Measurements from ENCODE around the gene BCAT1.

DNA sequence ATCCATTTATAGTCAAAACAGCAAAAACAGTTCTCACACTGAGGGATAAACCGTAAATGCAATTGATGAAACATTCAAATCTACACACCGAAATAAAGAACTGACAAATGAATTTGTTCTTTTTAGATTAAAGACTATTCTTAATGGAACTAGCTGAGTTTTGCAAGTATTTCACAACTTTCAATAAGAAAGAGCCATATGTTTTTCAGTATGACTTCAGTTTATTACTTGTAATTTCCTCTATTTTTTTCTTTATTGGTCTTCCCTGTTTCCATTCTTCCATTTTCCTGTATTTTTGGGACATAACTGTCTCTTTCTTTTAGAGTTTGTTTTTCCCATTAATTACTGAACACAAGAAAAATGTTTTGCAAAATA, 4.3 kb downstream of the BCAT1 start:
- TF ChIP-seq EZH2 (IDR thresholded peaks at IDR 0.05; ENCODE audit: insufficient read depth, poor library complexity, severe bottlenecking) (no peak), EZH2phosphoT487 (IDR thresholded peaks at IDR 0.05; ENCODE audit: insufficient read depth, low read depth) (no peak)

All from GM23248 (cell line).